NCI-H1694 treated with DMSO at 0.1 percent for 48 hours (cell line): ENCODE results near the gene BAZ2B.

ENCODE experiments used
- DNase-seq: peaks from one replicate; lab custom pipeline; 2025; lab: John Stamatoyannopoulos, UW

The BAZ2B gene

GRCh38 chr2:159573846-159574606 lies 42.3 kb downstream of the BAZ2B start:
- no peak for DNase-seq

GRCh38 chr2:159573294-159573693 lies 43.1 kb downstream of the BAZ2B start:
- DNase-seq = no peak

- DNase-seq = no peak
Observed at GRCh38 chr2:159572459-159572858, 43.9 kb downstream of the BAZ2B start.

- DNase-seq = no peak
Observed at GRCh38 chr2:159571540-159572260, 44.6 kb downstream of the BAZ2B start.

- DNase-seq = no peak
Observed at GRCh38 chr2:159564081-159564480, 52.3 kb downstream of the BAZ2B start.

- no peak for DNase-seq
Observed at GRCh38 chr2:159562248-159562647, 54.1 kb downstream of the BAZ2B start.

GRCh38 chr2:159561786-159562185 lies 54.6 kb downstream of the BAZ2B start:
- no peak for DNase-seq

- DNase-seq = no peak
Observed at GRCh38 chr2:159561242-159561641, 55.1 kb downstream of the BAZ2B start.

GRCh38 chr2:159559034-159559433 lies 57.3 kb downstream of the BAZ2B start:
- no peak for DNase-seq

GRCh38 chr2:159558479-159558878 lies 57.9 kb downstream of the BAZ2B start:
- no peak for DNase-seq

GRCh38 chr2:159557437-159558034 lies 58.8 kb downstream of the BAZ2B start:
- DNase-seq = no peak

- no peak for DNase-seq
Observed at GRCh38 chr2:159555651-159556392, 60.5 kb downstream of the BAZ2B start.

- DNase-seq = no peak
Observed at GRCh38 chr2:159553727-159554126, 62.6 kb downstream of the BAZ2B start.

GRCh38 chr2:159551806-159552205 lies 64.5 kb downstream of the BAZ2B start:
- DNase-seq = no peak

GRCh38 chr2:159550231-159550630 lies 66.1 kb downstream of the BAZ2B start:
- DNase-seq = no peak

GRCh38 chr2:159549234-159549633 lies 67.1 kb downstream of the BAZ2B start:
- no peak for DNase-seq

- no peak for DNase-seq
Observed at GRCh38 chr2:159546716-159547430, 69.5 kb downstream of the BAZ2B start.

GRCh38 chr2:159546039-159546438 lies 70.3 kb downstream of the BAZ2B start:
- no peak for DNase-seq

GRCh38 chr2:159545085-159545484 lies 71.3 kb downstream of the BAZ2B start:
- DNase-seq = no peak

- no peak for DNase-seq
Observed at GRCh38 chr2:159542101-159542500, 74.2 kb downstream of the BAZ2B start.

GRCh38 chr2:159539701-159540100 lies 76.6 kb downstream of the BAZ2B start:
- DNase-seq = no peak

GRCh38 chr2:159538801-159539200 lies 77.5 kb downstream of the BAZ2B start:
- DNase-seq = no peak
